Mucosa of descending colon (tissue), 3 donors: ENCODE measurements around the gene SECISBP2. TPM values are rescaled to one million over a fixed set of nuclear protein-coding genes. Genes with fewer than 3 reads are reported as not detected.
"Not testable (repeated sequence)": the region's sequence is repeated elsewhere in the genome, so short reads cannot be mapped to it uniquely, and the experiment has no call there.

ENCODE experiments used
- ATAC-seq: fragments of 200-7000 bp; cut with Tn5 transposase; one replicate; pipeline ENCODE4 v1.9.1; 2020; ENCODE audit warnings: mild to moderate bottlenecking, moderate library complexity
- DNase-seq, 3 donors: peaks; one replicate each; pipeline ENCODE4 v3.0.0-alpha.2; 2020
- H3K36me3 ChIP-seq: fragments of 200-600 bp; one replicate; pipeline ENCODE4 v1.8.0; 2021; ENCODE audit warnings: low read depth, mild to moderate bottlenecking
- H3K4me1 ChIP-seq: fragments of 200-600 bp; one replicate; pipeline ENCODE4 v1.8.0; 2021; ENCODE audit warnings: low read depth, mild to moderate bottlenecking
- H3K4me3 ChIP-seq: fragments of 200-600 bp; one replicate; pipeline ENCODE4 v1.8.0; 2021; ENCODE audit warnings: mild to moderate bottlenecking
- H3K9me3 ChIP-seq: fragments of 200-600 bp; one replicate; pipeline ENCODE4 v1.8.0; 2021; ENCODE audit warnings: mild to moderate bottlenecking
- intact Hi-C, 2 donors: fragments of 100-400 bp; cut with DNase I in 1 of 2; cut with micrococcal nuclease in 1 of 2; formaldehyde crosslinking; loops; one replicate each; pipeline versions ENCODE4 v1.11.0 to v1.11.1; 2022; cut with DNase I, micrococcal nuclease
- total RNA-seq, 3 donors: library from RNA; stranded (reverse); fragmentation: NEBNext Ultra II Directional in 2 of 3; extraction: Animal tissue kit (Norgen Biotek cat#: 25700) in 2 of 3; gene quantifications; one replicate each; pipeline versions ENCODE4 v1.2.1 to v1.2.4, GENCODE V29; 2021 to 2023
- TF ChIP-seq, protein P1 (sequence below): fragments of 200-600 bp; IDR thresholded peaks from one replicate; pipeline ENCODE4 v1.8.0; 2022; ENCODE audit warnings: antibody characterized with exemption, mild to moderate bottlenecking
- donor health status: DM: no; HTN: no; CAD: no; lungs with moderate emphysema.
- donor health status: DM: no; HTN: no; CAD: no.
- donor health status: DM: no; HTN: yes; CAD: no.

SECISBP2 gene
- total RNA-seq, 3 donors from 2014 or later = 49.4 to 68.0 (median 50.2) TPM

DNA sequence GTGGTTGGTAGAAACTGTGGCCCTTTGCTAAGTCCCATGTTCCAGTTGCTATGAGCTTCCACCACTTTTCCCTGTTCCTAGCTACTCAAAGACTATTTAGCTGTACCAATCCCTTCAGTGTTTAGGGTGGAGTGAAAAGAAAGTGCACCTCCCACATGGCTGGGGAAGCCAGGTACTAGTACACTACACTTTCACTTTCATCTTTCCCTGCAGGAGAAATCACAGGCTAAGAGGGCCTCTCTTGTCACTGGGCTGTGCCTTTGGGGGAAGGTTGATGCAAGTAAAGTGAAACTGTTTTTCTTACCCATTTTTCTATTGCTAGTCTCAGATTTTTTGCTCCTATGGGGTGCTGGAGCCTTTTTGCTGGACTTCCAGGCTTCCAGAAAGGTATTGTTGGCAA lies 40.8 kb upstream of the SECISBP2 start:
- intact Hi-C loops = no loop called here
- DNase-seq (peak in 1 of 3 donors; percentile 26), ATAC-seq (peak; percentile 90)
- Histone ChIP-seq H3K4me3 (no peak overlapping the region), H3K9me3 (peaks cover 27% of the 10 kb centered on the region), H3K4me1 (no peaks in the 10 kb centered on the region), H3K36me3 (no peaks in the 10 kb centered on the region)
- TF ChIP-seq, protein P1, sequence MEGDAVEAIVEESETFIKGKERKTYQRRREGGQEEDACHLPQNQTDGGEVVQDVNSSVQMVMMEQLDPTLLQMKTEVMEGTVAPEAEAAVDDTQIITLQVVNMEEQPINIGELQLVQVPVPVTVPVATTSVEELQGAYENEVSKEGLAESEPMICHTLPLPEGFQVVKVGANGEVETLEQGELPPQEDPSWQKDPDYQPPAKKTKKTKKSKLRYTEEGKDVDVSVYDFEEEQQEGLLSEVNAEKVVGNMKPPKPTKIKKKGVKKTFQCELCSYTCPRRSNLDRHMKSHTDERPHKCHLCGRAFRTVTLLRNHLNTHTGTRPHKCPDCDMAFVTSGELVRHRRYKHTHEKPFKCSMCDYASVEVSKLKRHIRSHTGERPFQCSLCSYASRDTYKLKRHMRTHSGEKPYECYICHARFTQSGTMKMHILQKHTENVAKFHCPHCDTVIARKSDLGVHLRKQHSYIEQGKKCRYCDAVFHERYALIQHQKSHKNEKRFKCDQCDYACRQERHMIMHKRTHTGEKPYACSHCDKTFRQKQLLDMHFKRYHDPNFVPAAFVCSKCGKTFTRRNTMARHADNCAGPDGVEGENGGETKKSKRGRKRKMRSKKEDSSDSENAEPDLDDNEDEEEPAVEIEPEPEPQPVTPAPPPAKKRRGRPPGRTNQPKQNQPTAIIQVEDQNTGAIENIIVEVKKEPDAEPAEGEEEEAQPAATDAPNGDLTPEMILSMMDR = no peak

DNA sequence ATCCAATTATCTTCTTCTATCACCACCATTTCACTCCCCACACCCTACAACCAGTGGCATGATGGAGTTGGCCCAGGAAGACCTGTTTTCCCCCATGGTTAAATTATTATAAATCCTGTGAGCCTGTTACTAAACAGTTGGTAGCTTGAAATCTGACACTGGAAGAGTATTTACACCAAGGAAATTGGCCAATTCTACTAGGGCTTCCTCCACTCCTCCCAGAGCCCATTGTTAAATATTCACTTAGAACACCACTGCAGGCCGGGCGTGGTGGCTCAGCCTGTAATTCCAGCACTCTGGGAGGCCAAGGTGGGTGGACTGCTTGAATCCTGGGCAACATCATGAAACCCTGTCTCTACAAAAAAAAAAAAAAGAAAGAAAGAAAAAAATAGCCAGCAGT lies 39.7 kb upstream of the SECISBP2 start:
- DNase-seq (peak in 2 of 3 donors; percentile 9 to 32), ATAC-seq (peak; percentile 64)
- H3K4me3 ChIP-seq = no peak overlapping the region
- intact Hi-C loops = no loop called here
- H3K36me3 ChIP-seq = no peaks in the 10 kb centered on the region
- TF ChIP-seq, protein P1 = no peak
- no peaks in the 10 kb centered on the region for H3K4me1 ChIP-seq
- H3K9me3 ChIP-seq = peaks cover 16% of the 10 kb centered on the region

DNA sequence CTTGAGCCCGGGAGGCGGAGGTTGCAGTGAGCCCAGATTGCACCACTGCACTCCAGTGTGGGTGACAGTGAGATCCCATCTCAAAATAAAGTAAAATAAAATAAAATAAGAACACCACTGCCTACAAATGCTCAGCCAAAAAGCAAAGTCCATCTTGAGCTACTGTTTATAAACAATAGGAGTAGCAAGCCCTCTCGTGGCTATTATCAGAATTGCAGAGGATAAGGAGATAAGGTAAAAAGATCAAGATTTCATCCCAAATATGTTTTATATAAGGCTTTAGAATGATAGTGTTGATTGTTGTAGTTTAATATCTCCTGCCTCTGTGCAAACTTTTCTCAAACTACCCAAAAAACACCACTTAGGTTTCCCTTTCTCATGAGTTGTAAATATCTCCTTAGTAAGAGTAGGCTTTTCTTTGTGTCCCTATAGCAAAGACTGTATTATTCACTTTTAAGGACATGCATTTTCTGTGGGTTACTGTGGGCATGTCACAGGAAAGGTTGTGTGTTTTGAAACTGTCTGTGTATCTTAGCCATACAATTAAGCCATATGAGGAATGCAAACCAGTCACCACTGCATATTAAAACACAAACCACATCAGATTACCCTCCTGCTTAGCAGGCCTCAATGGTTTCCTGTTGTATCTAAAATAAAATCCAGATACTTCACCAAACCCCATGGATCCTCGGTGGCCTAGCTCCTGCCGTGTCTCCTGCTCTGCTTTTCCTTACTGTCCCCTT lies 39.1 kb upstream of the SECISBP2 start:
- H3K9me3 ChIP-seq = peaks cover 10% of the 10 kb centered on the region
- ATAC-seq (peak; percentile 72), DNase-seq (peak in 1 of 3 donors; percentile 71)
- TF ChIP-seq, protein P1 = peak; percentile 46
- intact Hi-C loops = no loop called here
- H3K4me1 ChIP-seq = no peaks in the 10 kb centered on the region
- H3K4me3 ChIP-seq = no peak overlapping the region
- H3K36me3 ChIP-seq = no peaks in the 10 kb centered on the region

DNA sequence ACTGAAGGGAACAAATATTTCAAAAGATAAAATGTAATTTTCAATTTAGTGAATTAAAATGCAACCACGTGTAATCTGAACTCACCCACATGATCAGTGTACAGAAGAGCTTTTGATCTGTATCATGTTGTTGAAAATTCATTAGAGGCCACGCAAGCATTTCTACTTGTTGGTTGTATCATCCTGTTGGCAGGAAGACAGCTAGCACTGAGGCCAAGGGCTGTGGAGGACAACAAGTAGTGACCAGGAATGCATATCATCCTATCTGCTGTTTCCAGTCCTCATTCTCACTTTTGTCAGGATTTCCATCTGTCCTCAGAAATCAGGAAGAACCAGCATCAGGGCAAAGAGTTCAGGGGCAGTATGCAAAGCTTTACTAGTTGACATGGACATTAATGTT lies 37.2 kb upstream of the SECISBP2 start:
- H3K9me3 ChIP-seq = no peaks in the 10 kb centered on the region
- no peak for DNase-seq
- ATAC-seq = no peak
- no peak overlapping the region for H3K4me3 ChIP-seq
- no peaks in the 10 kb centered on the region for H3K4me1 ChIP-seq
- H3K36me3 ChIP-seq = no peaks in the 10 kb centered on the region
- intact Hi-C loops = no loop called here
- TF ChIP-seq, protein P1 = no peak

DNA sequence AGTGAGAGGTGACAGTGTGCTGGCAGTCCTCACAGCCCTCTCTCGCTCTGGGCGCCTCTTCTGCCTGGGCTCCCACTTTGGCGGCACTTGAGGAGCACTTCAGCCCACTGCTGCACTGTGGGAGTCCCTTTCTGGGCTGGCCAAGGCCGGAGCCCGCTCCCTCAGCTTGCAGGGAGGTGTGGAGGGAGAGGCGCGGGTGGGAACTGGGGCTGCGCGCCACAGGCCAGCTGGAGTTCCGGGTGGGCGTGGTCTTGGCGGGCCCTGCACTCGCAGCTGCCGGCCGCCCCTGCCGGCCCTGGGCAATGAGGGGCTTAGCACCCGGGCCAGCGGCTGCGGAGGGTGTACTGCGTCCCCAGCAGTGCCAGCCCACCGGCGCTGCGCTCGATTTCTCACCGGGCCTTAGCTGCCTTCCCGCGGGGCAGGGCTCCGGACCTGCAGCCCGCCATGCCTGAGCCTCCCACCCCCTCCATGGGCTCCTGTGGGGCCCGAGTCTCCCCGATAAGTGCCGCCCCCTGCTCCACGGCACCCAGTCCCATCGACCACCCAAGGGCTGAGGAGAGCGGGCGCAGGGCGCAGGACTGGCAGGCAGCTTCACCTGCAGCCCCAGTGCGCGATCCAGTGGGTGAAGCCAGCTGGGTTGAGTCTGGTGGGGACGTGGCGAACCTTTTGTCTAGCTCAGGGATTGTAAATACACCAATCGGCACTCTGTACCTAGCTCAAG lies 35.9 kb upstream of the SECISBP2 start:
- ATAC-seq (peak; percentile 65), DNase-seq (peak; percentile 31 to 66 (median 61))
- H3K4me3 ChIP-seq, H3K36me3 ChIP-seq, intact Hi-C loops, H3K9me3 ChIP-seq, H3K4me1 ChIP-seq: not testable (repeated sequence)

DNA sequence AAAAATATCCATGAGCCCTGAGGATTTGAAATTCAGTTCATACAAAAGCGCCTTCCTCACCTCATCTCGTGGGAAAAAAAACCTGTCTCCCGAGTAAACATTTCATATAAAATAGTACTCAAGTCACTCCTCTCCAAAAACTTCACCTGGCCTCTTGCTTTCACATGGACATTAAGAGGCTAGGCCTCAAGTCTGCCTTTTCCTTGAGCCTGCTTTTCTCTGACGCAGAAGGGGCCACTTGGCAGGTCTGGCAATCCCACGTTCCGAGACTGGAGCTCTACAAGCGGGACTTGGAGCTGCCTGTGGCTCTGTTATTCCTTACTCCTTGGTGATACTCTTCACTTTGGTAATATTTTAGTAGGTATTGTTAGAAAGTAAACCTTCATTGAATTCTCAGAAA lies 34.2 kb upstream of the SECISBP2 start:
- intact Hi-C loops = no loop called here
- Histone ChIP-seq H3K4me1 (no peaks in the 10 kb centered on the region), H3K4me3 (no peak overlapping the region), H3K36me3 (no peaks in the 10 kb centered on the region), H3K9me3 (no peaks in the 10 kb centered on the region)
- ATAC-seq (no peak), DNase-seq (no peak)
- TF ChIP-seq, protein P1 = no peak
